Ishikawa (cell line): ENCODE data around the gene DMTF1.

Experiments used
- CEBPB ChIP-seq: IDR thresholded peaks from 2 replicates; pipeline ENCODE4 v1.6.1; 2012
- CREB1 ChIP-seq: IDR thresholded peaks from 2 replicates; pipeline ENCODE4 v1.6.1; 2012; ENCODE audit warnings: low read depth
- EGR1 ChIP-seq: IDR thresholded peaks from 2 replicates; pipeline ENCODE4 v1.6.1; 2012
- EP300 ChIP-seq: IDR thresholded peaks from 2 replicates; pipeline ENCODE4 v1.6.1; 2012; ENCODE audit warnings: borderline replicate concordance
- FOXM1 ChIP-seq: IDR thresholded peaks from 2 replicates; pipeline ENCODE4 v1.6.1; 2012; ENCODE audit warnings: low read depth, borderline replicate concordance
- MAX ChIP-seq: IDR thresholded peaks from 2 replicates; pipeline ENCODE4 v1.6.1; 2012
- NFIC ChIP-seq: IDR thresholded peaks from 2 replicates; pipeline ENCODE4 v1.6.1; 2012
- RAD21 ChIP-seq: IDR thresholded peaks from 2 replicates; pipeline ENCODE4 v1.6.1; 2012; ENCODE audit warnings: low read depth
- REST ChIP-seq: IDR thresholded peaks from 2 replicates; pipeline ENCODE4 v1.6.1; 2012; ENCODE audit warnings: low read depth, mild to moderate bottlenecking
- TAF1 ChIP-seq: IDR thresholded peaks from 2 replicates; pipeline ENCODE4 v1.6.1; 2012; ENCODE audit warnings: low read depth, mild to moderate bottlenecking
- TCF12 ChIP-seq: IDR thresholded peaks from 2 replicates; pipeline ENCODE4 v1.6.1; 2012; ENCODE audit warnings: low read depth
- TEAD4 ChIP-seq: IDR thresholded peaks from 2 replicates; pipeline ENCODE4 v1.6.1; 2012
- YY1 ChIP-seq: IDR thresholded peaks from 2 replicates; pipeline ENCODE4 v1.6.1; 2012; ENCODE audit warnings: low read depth
- ZBTB7A ChIP-seq: IDR thresholded peaks from 2 replicates; pipeline ENCODE4 v1.6.1; 2012; ENCODE audit warnings: low read depth
- TF ChIP-seq, protein P1 (sequence below): IDR thresholded peaks from 2 replicates; pipeline ENCODE4 v1.6.1; 2012

Gene DMTF1

DNA sequence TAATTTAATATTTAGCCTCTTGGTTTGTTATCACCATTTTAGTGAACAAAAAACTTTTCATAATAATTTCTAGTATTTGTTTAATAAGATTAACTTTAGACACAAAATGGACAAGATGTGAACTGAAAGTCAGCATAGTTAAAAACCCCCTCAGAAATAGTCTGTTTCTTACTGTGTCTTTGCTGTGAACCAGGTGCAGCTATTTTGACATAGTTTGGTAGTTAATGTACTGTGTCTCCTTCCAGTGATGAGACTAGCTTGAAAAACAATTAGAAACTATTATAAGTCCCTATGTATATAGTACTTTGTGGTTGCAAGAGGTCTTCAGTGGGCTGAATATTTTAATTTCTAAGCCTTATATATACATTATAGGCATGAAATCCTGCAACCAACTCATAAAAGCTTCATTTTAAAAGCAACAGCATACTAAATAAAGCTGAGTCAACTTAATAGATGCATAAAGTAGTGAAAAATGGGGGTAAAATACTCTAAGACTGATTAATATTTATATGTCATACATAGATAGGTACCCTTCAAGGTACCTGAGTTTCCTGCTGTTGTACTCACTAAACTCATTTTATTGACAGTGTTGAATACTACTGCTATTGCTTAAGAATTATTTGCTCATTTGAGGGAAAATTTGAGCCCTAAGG, 19.2 kb downstream of the DMTF1 start:
- no peak for TF ChIP-seq REST
- TF ChIP-seq TEAD4, result no peak
- no peak for TF ChIP-seq EP300
- no peak for TF ChIP-seq EGR1
- no peak for TF ChIP-seq CREB1
- no peak for TF ChIP-seq TAF1
- TF ChIP-seq TCF12, result no peak
- TF ChIP-seq, protein P1, sequence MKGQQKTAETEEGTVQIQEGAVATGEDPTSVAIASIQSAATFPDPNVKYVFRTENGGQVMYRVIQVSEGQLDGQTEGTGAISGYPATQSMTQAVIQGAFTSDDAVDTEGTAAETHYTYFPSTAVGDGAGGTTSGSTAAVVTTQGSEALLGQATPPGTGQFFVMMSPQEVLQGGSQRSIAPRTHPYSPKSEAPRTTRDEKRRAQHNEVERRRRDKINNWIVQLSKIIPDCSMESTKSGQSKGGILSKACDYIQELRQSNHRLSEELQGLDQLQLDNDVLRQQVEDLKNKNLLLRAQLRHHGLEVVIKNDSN, result no peak
- TF ChIP-seq ZBTB7A, result no peak
- no peak for TF ChIP-seq CEBPB
- no peak for TF ChIP-seq NFIC
- no peak for TF ChIP-seq YY1
- no peak for TF ChIP-seq RAD21
- TF ChIP-seq MAX, result no peak
- no peak for TF ChIP-seq FOXM1

DNA sequence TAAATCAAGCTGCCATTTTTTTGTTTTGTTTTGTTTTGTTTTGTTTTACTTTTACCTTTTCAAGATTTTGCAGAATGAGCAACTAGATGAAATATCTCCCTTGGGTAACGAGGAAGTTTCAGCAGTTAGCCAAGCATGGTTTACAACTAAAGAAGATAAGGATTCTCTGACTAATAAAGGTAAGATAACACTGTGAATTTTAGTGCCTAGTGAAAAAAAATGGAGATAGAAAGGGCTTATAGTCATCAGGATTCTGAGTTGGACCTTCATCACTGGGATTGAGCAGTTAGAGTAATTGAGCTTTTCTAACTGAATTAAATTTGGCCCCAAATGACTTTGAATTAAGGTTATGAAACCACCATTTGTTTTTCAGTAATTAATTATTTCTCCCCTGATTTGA, 21.2 kb downstream of the DMTF1 start:
- TF ChIP-seq TEAD4 (no peak), TCF12 (no peak), YY1 (no peak), NFIC (no peak), CEBPB (no peak), ZBTB7A (no peak), FOXM1 (no peak), CREB1 (no peak), REST (no peak), EP300 (no peak), MAX (no peak), TAF1 (no peak), EGR1 (no peak), RAD21 (no peak)
- TF ChIP-seq, protein P1, result no peak

- TF ChIP-seq RAD21 (no peak), MAX (no peak), CEBPB (no peak)
- TF ChIP-seq, protein P1, result no peak
Measured at GRCh38 chr7:87178320-87178719, 26.1 kb downstream of the DMTF1 start.

- TF ChIP-seq FOXM1 (no peak), REST (no peak), EP300 (no peak), EGR1 (no peak), CEBPB (no peak), MAX (no peak), YY1 (no peak), RAD21 (no peak), CREB1 (no peak), TEAD4 (no peak), ZBTB7A (no peak), TCF12 (no peak), NFIC (no peak), TAF1 (no peak)
- TF ChIP-seq, protein P1, result no peak
Measured at GRCh38 chr7:87179180-87179579, 26.9 kb downstream of the DMTF1 start.
